ENCODE measurements around the gene OGA.
"Not testable (repeated sequence)": the region's sequence is repeated elsewhere in the genome, so short reads cannot be mapped to it uniquely, and the experiment has no call there.

Gene OGA

DNA sequence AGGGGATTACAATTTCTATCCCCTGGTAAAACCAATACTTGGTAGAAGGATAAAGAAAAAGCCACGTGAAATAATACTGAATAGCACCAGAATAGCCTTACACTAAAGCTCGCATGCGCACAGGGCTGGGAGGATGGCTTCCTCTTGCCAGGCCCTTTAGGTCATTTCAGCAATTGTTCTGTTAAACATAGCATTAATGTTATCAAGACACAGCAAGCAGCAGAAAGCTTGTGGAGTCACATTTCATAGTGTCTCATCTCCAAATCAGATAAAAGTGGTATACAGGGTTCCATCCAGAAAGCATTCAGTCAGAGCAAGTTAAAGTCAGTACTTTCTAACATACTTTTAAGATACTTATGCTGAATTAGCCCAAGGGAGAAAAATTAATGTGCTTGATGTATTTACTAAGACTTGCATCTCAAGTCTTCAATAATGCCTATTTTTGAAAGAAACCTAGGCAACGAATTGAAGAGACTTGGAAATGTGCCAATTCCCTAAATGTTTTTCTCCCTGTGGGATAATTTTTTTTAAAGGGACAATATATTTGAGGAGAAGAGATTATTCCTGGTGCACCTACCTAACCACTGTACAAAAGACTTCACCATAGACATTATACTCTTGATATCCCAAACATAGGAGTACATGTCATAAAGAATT, 20.7 kb downstream of the OGA start:
- no peak for DNase-seq

DNA sequence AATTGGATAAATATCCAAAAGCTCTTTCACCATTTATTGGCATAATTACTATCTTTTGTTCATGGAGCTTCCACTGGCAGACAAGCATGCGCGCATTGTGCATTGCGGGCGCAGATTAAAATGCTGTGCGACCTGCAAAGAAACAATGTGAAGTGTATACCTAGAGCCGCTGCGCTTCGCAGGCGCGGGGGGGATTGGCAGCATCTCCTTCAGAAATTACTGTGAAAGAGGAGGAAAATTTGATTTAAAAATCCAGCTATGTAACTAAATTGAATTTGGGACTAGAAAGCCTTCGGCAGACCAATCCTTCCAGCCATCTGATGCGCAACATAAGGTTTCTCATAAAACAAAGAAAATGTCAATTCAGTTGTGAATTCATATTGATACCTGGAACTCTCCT, 24.7 kb downstream of the OGA start:
- DNase-seq = no peak

DNA sequence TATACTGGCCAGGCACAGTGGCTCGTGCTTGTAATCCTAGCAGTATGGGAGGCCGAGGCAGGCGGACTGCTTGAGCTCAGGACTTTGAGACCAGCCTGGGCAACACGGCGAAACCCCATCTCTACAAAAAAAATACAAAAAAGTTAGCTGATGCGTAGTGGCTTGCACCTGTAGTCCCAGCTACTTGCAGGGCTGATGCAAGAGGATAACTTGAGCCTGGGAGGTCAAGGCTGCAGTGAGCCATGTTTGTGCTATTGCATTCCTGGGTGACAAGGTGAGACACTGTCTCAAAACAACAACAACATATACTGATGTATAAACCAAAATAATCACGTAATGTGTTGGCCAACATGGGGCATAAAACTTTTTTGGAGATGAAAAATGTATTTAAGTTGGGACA, 28.6 kb downstream of the OGA start:
- no peak for DNase-seq

DNA sequence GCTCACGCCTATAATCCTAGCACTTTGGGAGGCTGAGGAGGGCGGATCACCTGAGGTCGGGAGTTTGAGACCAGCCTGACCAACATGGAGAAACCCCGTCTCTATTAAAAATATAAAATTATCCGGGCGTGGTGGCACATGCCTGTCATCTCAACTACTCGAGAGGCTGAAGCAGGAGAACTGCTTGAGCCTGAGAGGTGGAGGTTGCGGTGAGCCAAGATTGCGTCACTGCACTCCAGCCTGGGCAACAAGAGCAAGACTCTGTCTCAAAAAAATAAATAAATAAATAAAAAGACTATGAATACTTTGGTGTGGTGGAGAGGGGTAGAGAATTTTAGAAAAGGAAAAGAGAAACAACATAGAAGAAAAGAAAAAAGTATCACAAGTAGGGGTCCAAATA, 29.0 kb downstream of the OGA start:
- DNase-seq = not testable (repeated sequence)

DNA sequence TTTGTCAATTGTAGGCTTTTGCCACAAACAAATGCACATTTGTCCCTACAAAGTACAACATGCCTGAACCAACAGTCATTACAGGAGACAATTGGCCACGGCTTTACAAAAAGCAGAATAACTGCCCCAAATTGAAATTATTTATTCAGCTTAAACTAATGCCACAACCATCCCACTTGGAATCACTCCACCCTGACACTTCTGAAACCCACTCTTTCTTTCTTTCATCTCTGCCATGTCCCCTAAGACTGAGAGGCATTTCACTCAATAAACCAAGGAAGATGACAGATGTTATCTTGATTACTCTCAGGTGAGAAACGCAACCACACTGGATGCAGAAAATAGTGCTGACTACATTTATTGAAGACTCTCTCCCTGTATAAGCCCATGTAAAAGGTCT, 32.4 kb downstream of the OGA start:
- DNase-seq = no peak

DNA sequence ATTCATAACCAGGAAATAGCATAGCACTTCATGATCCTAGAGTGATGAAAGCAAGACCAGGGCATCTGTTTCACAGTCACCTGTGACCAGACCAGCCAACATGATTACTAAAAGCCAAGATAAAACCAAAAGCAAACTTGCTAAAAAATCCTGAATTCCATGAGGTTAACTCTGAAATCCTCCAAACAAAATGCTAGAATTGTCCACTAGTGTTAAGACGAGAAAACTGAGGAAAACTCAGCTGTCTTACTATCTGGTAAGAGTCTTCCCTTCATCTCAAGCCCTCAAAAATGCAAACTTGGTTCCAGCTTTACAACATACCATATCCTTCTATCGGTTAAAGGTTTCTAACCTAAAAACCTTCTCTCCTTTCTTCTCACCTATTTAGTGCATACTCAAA, 33.7 kb downstream of the OGA start:
- no peak for DNase-seq

DNA sequence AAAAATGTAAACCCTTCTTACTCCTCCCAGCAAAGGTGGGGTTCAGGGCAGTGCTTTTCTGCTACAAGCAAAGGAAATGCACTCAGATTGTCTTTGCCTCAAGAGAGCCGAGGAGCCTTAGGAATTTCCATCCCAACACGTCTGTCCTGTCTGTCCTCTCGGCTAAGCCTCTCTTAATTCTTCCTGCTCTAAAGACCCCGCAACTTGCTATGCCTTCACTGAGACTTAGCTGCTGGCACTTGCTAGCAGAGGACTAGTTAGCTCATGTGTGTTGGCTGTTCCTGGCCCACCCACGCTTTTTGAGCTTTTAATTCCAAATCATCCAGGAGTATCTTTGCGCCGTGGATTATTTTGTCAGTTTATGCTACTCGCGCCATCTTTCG, 34.5 kb downstream of the OGA start:
- peak; percentile 7 for DNase-seq

DNA sequence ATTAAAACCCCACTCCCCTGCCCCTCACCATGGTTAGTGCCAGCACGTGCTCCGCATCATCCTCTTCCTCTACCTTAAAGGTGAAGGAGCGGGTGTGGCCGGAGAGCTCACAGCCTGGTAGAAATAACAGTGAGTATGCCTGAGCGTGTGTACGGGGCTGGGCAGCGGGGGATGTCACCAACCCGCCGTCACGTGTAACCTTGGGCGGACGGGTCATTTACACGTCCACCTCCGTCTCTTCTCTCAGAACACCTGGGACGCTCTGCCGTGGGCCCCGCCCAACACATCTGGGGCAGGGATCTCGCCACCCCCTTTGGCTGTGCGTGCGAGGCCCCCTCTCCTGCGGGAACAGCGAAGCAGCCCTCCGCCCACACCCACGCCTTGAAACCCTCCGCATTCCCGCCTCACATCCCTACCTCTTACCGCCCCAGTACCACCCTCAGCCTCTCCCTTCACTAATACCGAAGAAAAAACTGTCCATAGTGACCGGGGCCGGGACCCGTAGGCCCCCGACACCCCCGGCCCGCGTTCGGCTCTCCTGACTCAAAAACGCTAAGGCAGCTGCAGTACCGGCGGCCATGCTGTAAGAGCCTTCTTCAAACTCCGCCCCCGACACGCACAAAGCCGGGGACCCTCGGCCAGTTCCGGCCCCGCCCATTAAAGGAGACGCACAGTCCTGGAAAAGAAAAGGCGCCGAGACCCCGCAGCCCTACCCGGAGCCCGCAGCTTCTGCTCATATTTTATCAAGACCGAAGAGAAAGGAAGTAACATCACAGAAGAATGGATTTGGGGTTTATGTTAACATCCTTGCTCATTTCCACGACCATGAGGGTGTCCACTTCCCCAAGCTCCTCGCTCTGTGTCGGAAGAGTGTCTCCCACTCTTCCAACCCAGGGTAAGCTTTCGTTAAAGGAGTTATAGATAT, 35.2 kb downstream of the OGA start, which contains the start of gene NPM3:
Gene NPM3, minus strand, starts transcription at position 636 of the 925 bp plus-strand sequence. Its CDS starts 56 bp downstream, at position 580.
- peak; percentile 78 for DNase-seq

DNA sequence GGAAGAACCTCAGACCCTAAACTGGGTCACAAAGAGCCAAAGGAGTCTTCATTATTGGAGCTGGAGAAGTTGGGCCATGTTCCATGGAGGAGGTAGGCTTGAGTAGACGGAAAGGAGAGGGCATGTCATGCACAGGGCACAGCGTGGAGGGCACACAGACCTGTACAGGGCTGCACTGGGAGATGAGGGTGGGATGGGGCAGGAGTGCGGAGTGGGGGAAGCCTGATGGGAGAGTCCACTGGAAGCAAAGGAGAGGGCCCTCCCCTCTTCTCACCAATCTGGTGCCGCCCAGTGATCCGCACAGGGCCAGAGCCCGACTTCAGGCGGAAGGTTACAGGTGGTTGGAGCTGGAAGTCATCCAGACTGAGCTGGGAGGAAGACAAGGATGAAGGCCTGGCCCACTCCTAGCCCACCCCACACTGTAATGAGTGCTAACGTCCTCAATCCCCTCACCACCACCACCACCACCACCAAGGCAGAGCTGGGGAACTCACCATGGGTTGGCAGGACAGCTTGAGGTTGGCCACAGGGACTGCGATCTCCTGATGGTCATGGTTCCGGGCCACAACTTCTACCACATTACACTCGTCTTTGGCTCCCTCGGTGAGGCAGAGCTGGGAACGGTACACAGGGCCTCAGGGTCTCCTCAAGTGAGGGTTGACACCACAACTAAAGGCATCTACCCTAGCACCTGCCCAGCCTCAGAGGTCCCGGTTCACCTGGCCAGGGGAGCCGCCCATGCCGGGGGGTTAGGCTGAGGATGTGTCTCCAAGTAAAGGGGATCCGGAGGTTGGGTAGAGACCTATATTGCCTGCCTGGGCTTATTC, 36.0 kb downstream of the OGA start:
- DNase-seq = no peak

DNA sequence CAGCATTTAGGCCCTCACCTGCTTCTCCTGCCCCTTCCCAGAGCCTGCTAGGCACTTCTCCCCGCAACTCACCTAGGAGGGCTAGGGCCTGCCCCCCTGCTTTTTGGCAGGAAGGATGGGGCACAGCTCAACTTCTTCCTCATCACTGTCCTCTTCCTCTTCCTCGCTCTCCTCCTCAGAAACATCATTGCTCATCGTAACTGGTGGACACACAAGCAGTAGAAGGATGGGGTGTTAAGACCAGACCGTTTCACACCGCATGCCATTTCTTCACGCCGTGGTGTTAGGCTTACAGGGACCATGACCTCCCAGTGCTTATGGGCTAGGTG, 36.6 kb downstream of the OGA start:
- no peak for DNase-seq

DNA sequence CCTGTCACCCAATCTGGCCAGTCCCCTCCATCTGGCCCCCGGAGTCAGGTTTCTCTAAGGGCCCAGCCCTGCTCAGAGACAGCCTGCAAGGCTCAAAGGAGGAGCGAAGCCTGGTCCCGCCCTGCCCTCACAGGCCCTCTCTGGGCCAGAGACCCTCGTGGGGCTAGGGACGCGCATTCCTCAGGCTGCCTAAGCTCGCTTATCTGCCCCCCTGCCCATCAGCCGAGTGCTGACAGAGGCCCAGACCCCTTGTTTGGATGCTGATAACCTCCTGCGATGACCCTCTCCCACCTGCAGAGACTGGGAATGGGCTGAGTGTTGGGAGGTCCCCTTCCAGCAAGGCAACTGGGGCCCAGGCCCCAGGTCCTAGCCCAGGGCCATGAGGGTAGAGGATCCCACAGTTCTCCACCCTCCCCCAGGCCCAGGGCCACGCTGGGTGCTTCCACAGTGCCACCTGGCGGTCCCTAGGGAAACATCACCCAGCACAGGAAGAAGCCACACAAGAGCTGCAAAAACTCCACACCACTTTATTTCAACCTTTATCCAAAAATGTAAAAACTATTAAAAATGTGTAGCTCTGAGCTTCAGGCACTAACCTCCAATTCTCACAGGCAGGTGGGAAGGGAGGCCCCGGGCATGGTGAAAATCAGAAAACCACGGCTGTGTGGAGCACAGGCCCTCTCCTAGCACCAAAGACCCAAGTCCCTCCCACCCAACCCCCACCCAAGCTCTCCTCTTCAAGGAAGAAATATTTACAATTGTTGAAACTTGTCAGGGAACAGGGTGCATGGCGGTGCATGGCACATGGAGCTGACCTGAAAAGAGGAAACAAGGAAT, 37.2 kb downstream of the OGA start:
- DNase-seq = peak; percentile 61

DNA sequence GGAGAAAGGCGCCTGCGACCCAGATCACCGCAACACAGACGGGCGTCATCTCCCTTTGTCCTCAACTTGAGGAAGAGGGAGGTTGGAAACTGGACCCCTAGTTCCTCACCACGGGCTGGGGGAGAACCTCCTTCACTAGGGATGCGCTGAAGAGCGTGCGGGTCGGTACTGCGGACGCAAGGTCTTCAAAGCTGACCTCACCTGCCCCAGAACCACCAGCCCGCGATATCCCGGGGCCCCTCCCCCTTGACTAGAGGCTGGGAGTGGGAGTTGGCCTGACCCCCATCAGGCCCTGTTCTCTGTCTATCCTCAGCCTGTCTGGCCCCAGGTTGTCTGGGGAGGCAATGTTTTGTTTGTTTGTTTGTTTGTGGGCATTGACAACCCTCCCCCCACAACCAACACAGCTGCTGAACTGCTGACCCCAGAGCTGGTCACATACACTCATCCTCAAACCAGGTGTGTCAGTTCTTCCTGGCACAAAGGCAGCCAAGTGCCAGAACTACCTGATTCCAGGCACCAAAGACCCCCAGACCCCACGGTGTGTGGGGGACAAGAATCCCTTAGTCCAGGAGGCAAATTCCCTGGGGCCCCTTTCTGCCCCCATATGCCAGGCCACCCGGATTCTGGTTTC, 37.9 kb downstream of the OGA start:
- DNase-seq = no peak

DNA sequence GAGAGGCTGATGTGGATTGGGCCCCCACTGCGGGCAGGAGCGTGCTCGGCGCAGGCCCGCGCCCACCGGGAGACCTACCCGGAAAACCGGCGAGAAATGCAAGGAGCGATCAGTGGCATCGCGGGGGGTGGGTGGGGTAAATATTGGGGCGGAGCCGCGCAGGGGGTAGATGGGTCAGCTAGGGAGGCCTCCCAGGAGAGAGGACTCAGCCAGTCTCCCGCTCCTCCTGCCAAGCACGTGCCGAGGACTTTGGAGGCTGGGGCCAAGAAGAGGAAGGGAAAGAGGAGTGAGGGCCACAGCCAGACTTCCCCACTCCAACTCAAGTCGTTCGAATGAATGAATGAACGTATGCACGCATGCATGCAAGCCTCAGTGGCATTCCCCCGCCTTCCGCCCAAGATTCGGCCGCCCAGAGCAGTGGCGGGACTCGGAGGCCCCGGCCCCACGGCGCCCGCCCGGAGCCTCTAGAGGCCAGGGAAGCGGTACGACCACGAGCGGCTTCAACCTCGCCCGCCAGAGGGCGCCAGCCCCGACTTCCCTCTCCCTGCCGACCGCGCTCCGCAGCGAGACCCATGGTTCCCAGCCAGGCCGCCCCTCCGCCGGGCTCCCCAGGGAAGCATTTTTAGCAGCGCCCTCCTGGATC, 38.6 kb downstream of the OGA start:
- DNase-seq = peak; percentile 63

DNA sequence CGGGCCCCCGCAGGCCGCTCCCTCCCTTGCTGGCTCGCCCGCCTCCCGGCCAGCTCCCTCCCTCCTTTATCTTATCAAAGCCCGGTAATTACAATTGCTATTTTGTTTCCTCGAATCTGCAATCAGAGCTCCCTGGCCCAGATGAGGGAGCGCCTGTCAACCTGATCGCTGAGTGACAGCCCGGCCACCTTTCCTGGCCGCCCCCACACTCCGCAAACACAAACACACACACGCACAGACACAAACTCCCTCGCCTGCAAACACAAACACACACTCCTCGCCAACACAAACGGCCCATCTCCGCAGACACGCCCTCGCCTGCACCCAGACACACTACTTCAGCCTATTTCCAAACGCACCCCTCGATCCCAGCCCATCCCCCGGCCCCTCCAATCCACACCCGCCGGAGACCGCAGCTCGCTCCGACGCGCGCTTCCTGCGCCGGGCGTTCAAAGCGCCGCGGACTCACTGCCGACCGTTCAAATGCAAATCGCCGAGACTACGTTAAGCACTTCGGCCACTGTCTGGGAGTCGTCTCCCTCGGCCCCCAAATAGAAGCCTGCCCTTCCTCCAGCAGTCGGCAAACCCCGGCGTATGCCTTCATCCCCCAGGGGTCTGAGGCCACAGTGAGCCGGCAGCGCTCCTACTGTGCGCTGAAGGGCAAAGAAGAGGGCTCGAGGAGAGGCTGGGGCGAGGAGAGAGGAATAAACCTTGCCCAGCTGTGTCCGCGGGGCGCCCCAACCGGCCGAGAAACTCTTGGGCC, 39.3 kb downstream of the OGA start:
- no peak for DNase-seq

DNA sequence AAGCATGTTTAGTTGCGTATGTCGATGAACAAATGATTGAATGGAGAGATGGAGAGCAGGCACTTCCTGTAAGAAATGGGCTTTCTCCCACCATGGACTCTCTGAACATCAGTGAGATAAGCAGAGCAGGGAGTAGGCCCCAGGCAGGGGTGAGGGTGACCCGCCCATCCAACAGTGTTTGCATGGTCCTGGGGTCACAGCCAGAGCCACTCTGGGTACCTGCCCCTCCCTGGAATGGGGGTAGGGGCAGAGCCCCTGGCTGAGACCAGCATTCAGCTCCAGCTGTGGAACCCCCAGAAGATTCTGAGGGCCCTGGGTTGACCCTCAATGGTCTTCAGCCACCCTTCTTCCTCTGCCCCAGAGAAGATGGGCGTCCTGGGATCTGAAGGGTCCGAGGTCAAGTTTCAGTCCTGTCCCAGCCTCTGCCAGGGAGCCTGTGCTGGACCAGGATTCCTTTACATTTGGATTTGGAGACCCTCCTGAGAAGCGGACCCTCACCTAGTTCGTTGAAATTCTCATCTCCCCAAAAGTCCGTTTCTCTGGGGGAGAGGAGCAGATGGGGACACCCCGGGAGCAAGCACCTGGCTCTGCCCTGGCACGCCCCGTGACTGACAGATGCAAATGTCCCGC, 40.0 kb downstream of the OGA start:
- no peak for DNase-seq

DNA sequence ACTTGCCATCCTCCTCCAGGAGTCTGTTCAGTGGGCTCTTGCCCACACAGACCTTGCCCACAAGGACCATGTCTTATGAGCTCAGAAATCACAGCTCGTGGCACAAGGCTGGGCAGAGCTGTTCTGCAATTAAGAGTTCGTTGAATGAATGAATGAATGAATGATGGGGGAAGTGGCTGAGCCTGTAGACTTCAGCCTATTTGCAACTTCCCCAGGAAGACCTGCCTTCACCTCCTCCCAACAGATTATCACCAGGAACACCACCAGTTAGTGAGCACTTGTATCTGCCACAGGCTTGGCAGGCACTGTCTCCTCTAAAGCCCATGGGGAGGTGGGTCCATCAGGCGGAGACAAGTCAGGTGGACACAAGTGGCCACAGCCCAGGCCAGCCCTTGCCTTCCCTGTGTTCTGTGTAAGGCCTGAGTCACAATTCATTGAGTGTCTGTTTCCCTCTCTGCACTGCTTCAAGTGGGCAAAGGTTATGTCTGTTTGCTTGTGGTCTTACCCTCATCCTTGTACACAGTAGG, 40.6 kb downstream of the OGA start:
- DNase-seq = no peak

DNA sequence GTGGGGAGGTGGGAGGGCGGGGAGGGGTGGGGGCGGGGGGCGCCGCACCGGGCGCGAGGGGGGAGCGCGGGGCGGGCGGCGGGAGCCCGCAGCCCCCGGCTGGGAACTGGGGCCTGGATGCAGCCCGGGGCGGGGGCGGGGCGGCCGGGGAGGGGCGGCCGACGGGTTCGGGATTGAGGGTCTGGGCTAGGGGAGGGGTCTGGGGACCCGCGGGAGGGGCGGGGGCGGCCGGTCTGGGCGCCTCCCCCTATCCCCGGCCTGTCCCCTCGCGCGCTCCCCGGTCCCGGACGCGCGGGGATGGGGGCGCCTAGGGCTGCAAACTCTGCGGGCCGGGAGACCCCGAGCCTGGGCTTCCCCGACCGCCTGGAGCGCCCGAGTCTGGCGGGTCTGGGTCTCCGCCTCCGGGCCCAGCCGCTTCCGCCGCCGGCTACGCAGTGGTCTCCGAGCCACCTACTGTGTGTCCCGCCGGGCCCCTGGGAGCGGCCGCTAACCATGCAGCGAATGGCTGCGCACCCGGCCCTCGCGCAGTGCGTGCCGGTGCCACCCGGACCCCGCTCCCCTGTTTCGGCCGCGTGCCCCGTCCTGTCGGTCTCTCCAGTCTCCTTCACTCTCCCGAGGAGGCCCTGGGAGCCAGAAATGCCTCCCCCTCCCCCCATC, 42.0 kb downstream of the OGA start:
- DNase-seq = no peak

DNA sequence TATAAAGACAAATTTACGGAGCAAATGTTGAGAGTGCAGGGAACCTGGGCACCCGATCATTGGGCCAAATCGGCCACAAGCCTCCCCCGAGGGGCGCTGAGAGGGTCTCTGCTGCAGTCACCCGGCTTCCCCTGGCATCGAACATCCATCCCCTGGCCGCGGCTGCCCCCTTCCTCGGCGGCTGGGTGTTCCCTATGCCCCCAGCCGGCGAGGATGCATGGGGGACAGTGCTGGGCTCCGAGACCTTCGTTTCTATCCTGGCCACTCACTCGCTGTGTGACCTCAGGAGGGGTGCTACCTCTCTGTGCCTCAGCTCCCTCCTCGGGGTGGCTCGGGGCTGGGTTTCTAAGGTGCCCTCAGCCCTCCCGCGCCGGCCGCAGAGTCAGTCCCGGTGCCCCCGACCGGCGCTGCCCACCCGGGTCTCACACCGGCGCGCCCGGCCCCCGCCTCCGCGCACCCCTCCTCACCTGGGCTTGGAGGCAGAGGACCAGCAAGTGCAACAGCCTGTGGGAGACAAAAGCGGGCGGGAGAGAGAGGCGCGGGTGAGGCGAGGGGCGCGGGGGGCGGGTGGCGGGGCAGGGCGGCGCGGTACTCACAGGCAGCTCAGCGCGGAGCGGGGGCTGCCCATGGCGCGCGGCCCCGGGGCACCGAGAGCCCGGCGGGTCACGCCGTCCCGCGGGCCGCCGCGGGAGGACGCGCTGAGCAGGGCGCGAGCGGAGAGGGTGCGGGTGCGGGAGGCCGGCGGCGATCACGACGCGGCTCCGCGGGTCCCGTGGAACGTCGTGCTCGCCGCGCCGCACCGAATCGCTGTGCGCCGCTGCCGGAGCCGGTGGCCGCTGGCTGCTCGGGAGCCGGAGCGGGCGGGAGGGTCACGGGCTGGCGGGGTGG, 42.7 kb downstream of the OGA start, which contains the start of gene FGF8:
Gene FGF8, minus strand, starts transcription at position 842 of the 888 bp plus-strand sequence. Its CDS starts 214 bp downstream, at position 628.
- no peak for DNase-seq
